K562 (cell line): ENCODE data around the gene OXLD1. TPM values are rescaled to one million over a fixed set of nuclear protein-coding genes. Genes with fewer than 3 reads are reported as not detected.

ENCODE experiments used
- ARNT ChIP-seq, 2 experiments: fragments of 450-650 bp; IDR thresholded peaks; 2 replicates each; pipeline ENCODE4 v1.6.1; 2016; ENCODE audit warnings: mild to moderate bottlenecking in 1 of 2
- BRD9 ChIP-seq: fragments of 450-650 bp; IDR thresholded peaks from 2 replicates; pipeline ENCODE4 v1.6.1; 2018; ENCODE audit warnings: low read depth; ENCODE audit not compliant: partially characterized antibody
- CHCHD3 ChIP-seq: fragments of 250-450 bp; sonication (Bioruptor Pico); IDR thresholded peaks from 2 replicates; pipeline ENCODE4 v2.1.2; 2022; ENCODE audit warnings: mild to moderate bottlenecking
- DACH1 ChIP-seq: fragments of 450-650 bp; IDR thresholded peaks from 2 replicates; pipeline ENCODE4 v1.6.1; 2018; ENCODE audit not compliant: partially characterized antibody
- ELF2 ChIP-seq: fragments of 250-450 bp; sonication (Bioruptor Pico); IDR thresholded peaks from 2 replicates; pipeline ENCODE4 v1.5.0; 2021; ENCODE audit warnings: mild to moderate bottlenecking
- GATA2 ChIP-seq: sonication (generic); formaldehyde crosslinking; IDR thresholded peaks from 2 replicates; pipeline ENCODE4 v1.4.0; 2020; ENCODE audit warnings: mild to moderate bottlenecking, missing genetic modification reagents
- GTF3C2 ChIP-seq: IDR thresholded peaks from 3 replicates; pipeline ENCODE4 v1.6.1; 2011; ENCODE audit warnings: borderline replicate concordance, mild to moderate bottlenecking, moderate library complexity; ENCODE audit not compliant: insufficient read length; ENCODE audit errors: extremely low read depth
- HMBOX1 ChIP-seq: sonication (generic); IDR thresholded peaks from 2 replicates; pipeline ENCODE4 v1.6.1; 2016
- IRF1 ChIP-seq: sonication (generic); formaldehyde crosslinking; IDR thresholded peaks from 2 replicates; pipeline ENCODE4 v1.8.0; 2022; ENCODE audit warnings: missing genetic modification reagents, mild to moderate bottlenecking, borderline replicate concordance
- KDM5B ChIP-seq: fragments of 200-600 bp; sonication (generic); IDR thresholded peaks from 2 replicates; pipeline ENCODE4 v1.6.1; 2012; ENCODE audit warnings: low read depth, mild to moderate bottlenecking, moderate library complexity, low read length, control low read depth, inconsistent platforms; ENCODE audit not compliant: insufficient replicate concordance
- MAZ ChIP-seq, 2 experiments: fragments of 450-650 bp in 1 of 2; sonication (generic) in 1 of 2; formaldehyde crosslinking; IDR thresholded peaks in 1 of 2; conservative IDR thresholded peaks in 1 of 2; 2 replicates each; pipeline versions ENCODE4 v1.4.0 to v1.5.0; 2020; ENCODE audit warnings: mild to moderate bottlenecking in 1 of 2, missing genetic modification reagents in 1 of 2
- NFATC3 ChIP-seq: fragments of 450-650 bp; IDR thresholded peaks from 2 replicates; pipeline ENCODE4 v1.6.1; 2017; ENCODE audit warnings: mild to moderate bottlenecking
- NFIX ChIP-seq: fragments of 250-450 bp; sonication (Bioruptor Pico); IDR thresholded peaks from 2 replicates; pipeline ENCODE4 v1.4.0; 2020; ENCODE audit warnings: low read depth, mild to moderate bottlenecking, moderate library complexity
- PHB2 ChIP-seq: fragments of 450-650 bp; IDR thresholded peaks from 2 replicates; pipeline ENCODE4 v1.6.1; 2017; ENCODE audit warnings: low read depth
- PRPF4 ChIP-seq: fragments of 200-400 bp; formaldehyde crosslinking; IDR thresholded peaks from one replicate; pipeline ENCODE4 v1.6.1; 2017; ENCODE audit warnings: low read length, low read depth, mild to moderate bottlenecking; ENCODE audit not compliant: insufficient read depth, poor library complexity, severe bottlenecking
- TCF15 ChIP-seq: fragments of 250-450 bp; sonication (Bioruptor Pico); IDR thresholded peaks from 2 replicates; pipeline ENCODE4 v1.8.0; 2022; ENCODE audit warnings: moderate library complexity, mild to moderate bottlenecking, inconsistent platforms
- USF1 ChIP-seq: sonication (generic); formaldehyde crosslinking; IDR thresholded peaks from 2 replicates; pipeline ENCODE4 v1.9.0; 2022; ENCODE audit warnings: mild to moderate bottlenecking, missing genetic modification reagents
- XRCC5 ChIP-seq: fragments of 200-400 bp; formaldehyde crosslinking; IDR thresholded peaks from 2 replicates; pipeline ENCODE4 v1.6.1; 2017; ENCODE audit warnings: low read depth, mild to moderate bottlenecking, low read length
- YBX1 ChIP-seq: fragments of 450-650 bp; IDR thresholded peaks from 2 replicates; pipeline ENCODE4 v1.7.1; 2016; ENCODE audit warnings: mild to moderate bottlenecking
- ZNF384 ChIP-seq: IDR thresholded peaks from 2 replicates; pipeline ENCODE4 v1.6.1; 2012; ENCODE audit warnings: low read depth, low read length, improper control_type of control experiment
- ZNF639 ChIP-seq, 2 experiments: fragments of 200-800 bp in 1 of 2; sonication (Bioruptor generic) in 1 of 2; sonication (generic) in 1 of 2; formaldehyde crosslinking in 1 of 2; IDR thresholded peaks in 1 of 2; conservative IDR thresholded peaks in 1 of 2; 2 replicates each; pipeline versions ENCODE4 v1.5.0 to v1.6.1; 2016 to 2020; ENCODE audit warnings: missing compliant biosample characterization in 1 of 2, missing genetic modification characterization in 1 of 2, missing genetic modification reagents in 1 of 2
- ZNF717 ChIP-seq: fragments of 250-450 bp; sonication (Bioruptor Pico); IDR thresholded peaks from 2 replicates; pipeline ENCODE4 v1.5.0; 2021
- polyA plus RNA-seq, 8 experiments: library from polyadenylated mRNA; depleted of rRNA in 4 of 8; stranded (reverse) in 5 of 8; unstranded in 3 of 8; fragments of >200 nt; fragmentation: Nextera tagmentation in 2 of 8; fragmentation: Illumina TruSeq in 1 of 8; extraction: Ambion mirVana in 2 of 8; extraction: Trizol in 1 of 8; gene quantifications; 2 replicates each; pipeline versions ENCODE4 v1.2.1 to v1.2.3, GENCODE V29; 2011 to 2014; ENCODE audit warnings: inconsistent platforms in 1 of 8, missing spikeins in 1 of 8
- total RNA-seq, 7 experiments: library from RNA; depleted of rRNA in 6 of 7; stranded (reverse); fragments of >200 nt in 6 of 7; fragmentation: Illumina TruSeq in 2 of 7; extraction: Trizol in 2 of 7; gene quantifications; 2 replicates each; pipeline versions ENCODE4 v1.2.1 to v1.2.3, GENCODE V29; 2011 to 2021; ENCODE audit warnings: low replicate concordance in 1 of 7

The OXLD1 gene
- total and polyA plus RNA-seq, 9 of the 15 experiments (the other 6 are each of a cell fraction or from before 2014, with no cell fraction given): 4.4 to 115 (median 29.3) TPM

GRCh38 chr17:81666092-81666341 lies 388 bp downstream of the OXLD1 start (continued):
- TF ChIP-seq CHCHD3 (no peak), DACH1 (no peak), NFIX (CRISPR knock-in tag) (no peak), BRD9 (peak; percentile 6), MAZ (CRISPR knock-in tag; conservative IDR thresholded peaks at IDR 0.05 in 1 of 2, IDR thresholded peaks at IDR 0.05 in 1 of 2) (0 out of 4 replicates have a peak, but pooled peaks of 1 of the 2 experiments have one; percentile 3), ZNF717 (CRISPR knock-in tag) (no peak), GTF3C2 (no peak), XRCC5 (no peak), TCF15 (CRISPR knock-in tag) (no peak; the same call in 1 of the 2 replicates), ELF2 (CRISPR knock-in tag) (no peak), ZNF639 (CRISPR knock-in tag; conservative IDR thresholded peaks at IDR 0.05 in 1 of 2, IDR thresholded peaks at IDR 0.05 in 1 of 2) (peak in 1 of 2 experiments; percentile 40; a peak in 1 of 4 replicates), NFATC3 (no peak), YBX1 (no peak), ARNT (IDR thresholded peaks at IDR 0.05) (0 out of 4 replicates have a peak, but pooled peaks of 1 of the 2 experiments have one; percentile 10), KDM5B (peak; percentile 6), IRF1 (CRISPR knock-in tag) (no peak), USF1 (no peak), HMBOX1 (peak; percentile 54; the same call in 1 of the 2 replicates), GATA2 (no peak), PRPF4 (no peak), PHB2 (no peak), ZNF384 (no peak)
